OCI-LY3 (cell line): ENCODE data around the gene ITGB1.

Source experiments
- EZH2phosphoT487 ChIP-seq: fragments of 200-600 bp; shearing (Covaris generic); IDR thresholded peaks from 2 replicates; pipeline ENCODE4 v1.6.1; 2018; ENCODE audit warnings: antibody characterized with exemption, mixed run types, low read depth
- TF ChIP-seq, protein P1 (sequence below): fragments of 200-600, 300-600 bp; sonication (generic); IDR thresholded peaks from 2 replicates; pipeline ENCODE4 v1.5.1; 2014; ENCODE audit warnings: antibody characterized with exemption, low read length, low read depth

DNA sequence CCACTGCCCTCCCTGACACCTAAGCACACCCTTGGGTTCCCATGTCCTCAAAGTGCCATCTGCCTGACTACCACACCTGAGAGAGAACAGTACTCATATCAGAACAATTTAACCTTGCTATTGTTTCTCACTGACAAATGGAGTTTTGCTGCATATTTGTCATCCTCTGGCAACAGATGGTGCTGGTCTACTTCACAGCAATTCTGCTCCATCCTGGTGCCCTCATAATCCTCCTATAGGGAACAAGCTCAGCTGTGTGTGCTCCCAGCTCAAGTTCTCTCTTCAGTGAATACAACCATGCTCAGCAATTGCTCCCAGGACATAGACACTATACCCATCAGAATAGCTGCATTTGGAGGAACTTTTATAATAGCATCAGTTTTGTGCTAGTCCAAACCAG, 32.8 kb upstream of the ITGB1 start:
- TF ChIP-seq, protein P1, sequence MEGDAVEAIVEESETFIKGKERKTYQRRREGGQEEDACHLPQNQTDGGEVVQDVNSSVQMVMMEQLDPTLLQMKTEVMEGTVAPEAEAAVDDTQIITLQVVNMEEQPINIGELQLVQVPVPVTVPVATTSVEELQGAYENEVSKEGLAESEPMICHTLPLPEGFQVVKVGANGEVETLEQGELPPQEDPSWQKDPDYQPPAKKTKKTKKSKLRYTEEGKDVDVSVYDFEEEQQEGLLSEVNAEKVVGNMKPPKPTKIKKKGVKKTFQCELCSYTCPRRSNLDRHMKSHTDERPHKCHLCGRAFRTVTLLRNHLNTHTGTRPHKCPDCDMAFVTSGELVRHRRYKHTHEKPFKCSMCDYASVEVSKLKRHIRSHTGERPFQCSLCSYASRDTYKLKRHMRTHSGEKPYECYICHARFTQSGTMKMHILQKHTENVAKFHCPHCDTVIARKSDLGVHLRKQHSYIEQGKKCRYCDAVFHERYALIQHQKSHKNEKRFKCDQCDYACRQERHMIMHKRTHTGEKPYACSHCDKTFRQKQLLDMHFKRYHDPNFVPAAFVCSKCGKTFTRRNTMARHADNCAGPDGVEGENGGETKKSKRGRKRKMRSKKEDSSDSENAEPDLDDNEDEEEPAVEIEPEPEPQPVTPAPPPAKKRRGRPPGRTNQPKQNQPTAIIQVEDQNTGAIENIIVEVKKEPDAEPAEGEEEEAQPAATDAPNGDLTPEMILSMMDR, result no peak
- TF ChIP-seq EZH2phosphoT487, result no peak
